K562 (cell line): ENCODE data around the gene HCCS. TPM values are rescaled to one million over a fixed set of nuclear protein-coding genes. Genes with fewer than 3 reads are reported as not detected.

ENCODE experiments used
- ASH1L ChIP-seq: fragments of 450-650 bp; IDR thresholded peaks from 2 replicates; pipeline ENCODE4 v1.6.1; 2018; ENCODE audit warnings: borderline replicate concordance, mild to moderate bottlenecking, low read depth; ENCODE audit not compliant: partially characterized antibody
- CHCHD3 ChIP-seq: fragments of 250-450 bp; sonication (Bioruptor Pico); IDR thresholded peaks from 2 replicates; pipeline ENCODE4 v2.1.2; 2022; ENCODE audit warnings: mild to moderate bottlenecking
- CREM ChIP-seq: IDR thresholded peaks from 2 replicates; pipeline ENCODE4 v1.6.1; 2014; ENCODE audit warnings: antibody characterized with exemption, low read depth
- EP400 ChIP-seq: fragments of 450-650 bp; IDR thresholded peaks from 2 replicates; pipeline ENCODE4 v1.6.1; 2017; ENCODE audit warnings: antibody characterized with exemption, mild to moderate bottlenecking, moderate library complexity
- HNRNPLL ChIP-seq: fragments of 200-400 bp; formaldehyde crosslinking; IDR thresholded peaks from 2 replicates; pipeline ENCODE4 v1.6.1; 2017; ENCODE audit warnings: low read length, low read depth, mild to moderate bottlenecking; ENCODE audit not compliant: poor library complexity, severe bottlenecking
- KAT8 ChIP-seq: fragments of 450-650 bp; IDR thresholded peaks from 2 replicates; pipeline ENCODE4 v1.6.1; 2016; ENCODE audit warnings: low read depth, mild to moderate bottlenecking
- MEIS2 ChIP-seq: fragments of 450-650 bp; IDR thresholded peaks from 2 replicates; pipeline ENCODE4 v1.6.1; 2014; ENCODE audit warnings: mild to moderate bottlenecking; ENCODE audit not compliant: partially characterized antibody
- RBFOX2 ChIP-seq: fragments of 200-400 bp; formaldehyde crosslinking; IDR thresholded peaks from 2 replicates; pipeline ENCODE4 v1.6.1; 2017; ENCODE audit warnings: low read depth, mild to moderate bottlenecking, low read length, moderate library complexity
- RCOR1 ChIP-seq, 2 experiments: IDR thresholded peaks; 2 replicates each; pipeline ENCODE4 v1.6.1; 2012; ENCODE audit warnings: low read depth in 2 of 2, low read length in 2 of 2, borderline replicate concordance in 1 of 2, improper control_type of control experiment in 1 of 2
- RUNX1 ChIP-seq: sonication (generic); IDR thresholded peaks from 2 replicates; pipeline ENCODE4 v1.6.1; 2016; ENCODE audit warnings: antibody characterized with exemption, low read depth
- SPI1 ChIP-seq: IDR thresholded peaks from 2 replicates; pipeline ENCODE4 v1.6.1; 2011; ENCODE audit warnings: low read depth, low read length, control low read depth, borderline replicate concordance
- SREBF2 ChIP-seq: sonication (generic); formaldehyde crosslinking; IDR thresholded peaks from 2 replicates; pipeline ENCODE4 v1.4.0; 2020; ENCODE audit warnings: mild to moderate bottlenecking, missing genetic modification reagents
- TCF7 ChIP-seq: sonication (generic); IDR thresholded peaks from 2 replicates; pipeline ENCODE4 v1.6.1; 2016; ENCODE audit warnings: antibody characterized with exemption, borderline replicate concordance
- WHSC1 ChIP-seq: IDR thresholded peaks from one replicate; pipeline ENCODE4 v1.6.1; 2012; ENCODE audit warnings: low read length, control low read depth, inconsistent platforms
- ZEB2 ChIP-seq: fragments of 450-650 bp; IDR thresholded peaks from 2 replicates; pipeline ENCODE4 v1.6.1; 2016
- ZFP1 ChIP-seq: fragments of 450-650 bp; formaldehyde crosslinking; IDR thresholded peaks from 2 replicates; pipeline ENCODE4 v1.4.0; 2020; ENCODE audit warnings: mild to moderate bottlenecking, mixed read lengths
- ZNF551 ChIP-seq: fragments of 250-450 bp; sonication (Bioruptor Pico); IDR thresholded peaks from 2 replicates; pipeline ENCODE4 v1.5.0; 2021; ENCODE audit warnings: mild to moderate bottlenecking, moderate library complexity
- ZSCAN32 ChIP-seq: fragments of 450-650 bp; formaldehyde crosslinking; IDR thresholded peaks from 2 replicates; pipeline ENCODE4 v1.4.0; 2020; ENCODE audit warnings: mild to moderate bottlenecking, moderate library complexity
- polyA plus RNA-seq, 8 experiments: library from polyadenylated mRNA; depleted of rRNA in 4 of 8; stranded (reverse) in 5 of 8; unstranded in 3 of 8; fragments of >200 nt; fragmentation: Nextera tagmentation in 2 of 8; fragmentation: Illumina TruSeq in 1 of 8; extraction: Ambion mirVana in 2 of 8; extraction: Trizol in 1 of 8; gene quantifications; 2 replicates each; pipeline versions ENCODE4 v1.2.1 to v1.2.3, GENCODE V29; 2011 to 2014; ENCODE audit warnings: inconsistent platforms in 1 of 8, missing spikeins in 1 of 8
- total RNA-seq, 7 experiments: library from RNA; depleted of rRNA in 6 of 7; stranded (reverse); fragments of >200 nt in 6 of 7; fragmentation: Illumina TruSeq in 2 of 7; extraction: Trizol in 2 of 7; gene quantifications; 2 replicates each; pipeline versions ENCODE4 v1.2.1 to v1.2.3, GENCODE V29; 2011 to 2021; ENCODE audit warnings: low replicate concordance in 1 of 7
- TF ChIP-seq, protein P1 (sequence below): fragments of 250-450 bp; sonication (Bioruptor Pico); IDR thresholded peaks from 2 replicates; pipeline ENCODE4 v1.5.0; 2021
- TF ChIP-seq, protein P2 (sequence below): IDR thresholded peaks from 2 replicates; pipeline ENCODE4 v1.6.1; 2012; ENCODE audit warnings: low read depth, low read length, improper control_type of control experiment, borderline replicate concordance
- TF ChIP-seq, protein P3 (sequence below), 2 experiments: IDR thresholded peaks in 1 of 2; conservative IDR thresholded peaks in 1 of 2; 2 replicates each; pipeline ENCODE4 v1.6.1; 2016; ENCODE audit warnings: low read depth in 2 of 2, mild to moderate bottlenecking in 1 of 2, missing compliant biosample characterization in 1 of 2, missing genetic modification characterization in 1 of 2, moderate library complexity in 1 of 2
- TF ChIP-seq, protein P4 (sequence below): IDR thresholded peaks from 3 replicates; pipeline ENCODE4 v1.6.1; 2011; ENCODE audit warnings: borderline replicate concordance, mild to moderate bottlenecking; ENCODE audit not compliant: insufficient read length, insufficient read depth

HCCS gene
- total and polyA plus RNA-seq, 9 of the 15 experiments (the other 6 are each of a cell fraction or from before 2014, with no cell fraction given): 22.9 to 81.5 (median 66.9) TPM

DNA sequence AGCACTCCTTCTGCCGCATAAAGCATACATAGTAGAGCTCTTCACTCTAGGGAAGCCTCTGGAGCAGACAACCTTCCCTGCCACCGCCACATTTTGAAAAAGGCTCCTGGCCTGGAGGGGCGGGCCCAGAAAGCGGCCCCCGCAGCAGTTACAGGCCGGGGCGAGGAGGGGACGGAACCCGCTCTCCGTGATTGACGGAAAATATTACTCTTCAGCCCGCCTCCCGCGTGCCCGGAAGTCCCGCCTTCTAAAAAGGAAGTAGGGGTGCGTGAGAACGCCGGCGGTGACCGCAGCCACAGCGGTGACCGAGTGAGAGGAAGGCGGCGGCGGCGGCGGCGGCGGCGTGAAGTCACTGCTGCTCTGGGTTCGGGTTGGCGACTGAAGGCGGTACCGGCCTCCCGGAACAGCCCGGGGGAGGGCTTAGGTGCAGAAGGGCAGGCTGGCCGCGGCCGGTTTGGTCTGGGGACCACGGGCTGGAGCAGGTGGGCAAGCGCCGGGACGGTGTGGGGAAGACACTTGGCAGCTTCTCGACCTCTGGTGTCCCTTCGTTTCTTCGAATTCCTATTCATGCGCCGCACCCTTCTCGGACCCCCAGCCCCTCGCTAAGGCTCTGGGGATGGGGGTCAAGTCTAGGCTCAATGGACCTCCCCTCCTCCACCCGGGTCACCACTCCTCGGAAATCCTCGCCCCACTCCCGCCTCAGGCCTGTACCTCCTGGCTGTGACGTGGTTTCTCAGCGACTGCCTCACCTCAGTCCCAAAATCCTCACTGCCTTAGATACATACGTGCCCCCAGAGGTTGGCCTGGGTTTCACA is at the start of gene HCCS (continued):
- TF ChIP-seq MEIS2: peak; percentile 38
- peak; percentile 33; the same call in 1 of the 2 replicates for TF ChIP-seq CHCHD3 (CRISPR knock-in tag)
- no peak for TF ChIP-seq TCF7
- no peak for TF ChIP-seq KAT8
- TF ChIP-seq, protein P1, sequence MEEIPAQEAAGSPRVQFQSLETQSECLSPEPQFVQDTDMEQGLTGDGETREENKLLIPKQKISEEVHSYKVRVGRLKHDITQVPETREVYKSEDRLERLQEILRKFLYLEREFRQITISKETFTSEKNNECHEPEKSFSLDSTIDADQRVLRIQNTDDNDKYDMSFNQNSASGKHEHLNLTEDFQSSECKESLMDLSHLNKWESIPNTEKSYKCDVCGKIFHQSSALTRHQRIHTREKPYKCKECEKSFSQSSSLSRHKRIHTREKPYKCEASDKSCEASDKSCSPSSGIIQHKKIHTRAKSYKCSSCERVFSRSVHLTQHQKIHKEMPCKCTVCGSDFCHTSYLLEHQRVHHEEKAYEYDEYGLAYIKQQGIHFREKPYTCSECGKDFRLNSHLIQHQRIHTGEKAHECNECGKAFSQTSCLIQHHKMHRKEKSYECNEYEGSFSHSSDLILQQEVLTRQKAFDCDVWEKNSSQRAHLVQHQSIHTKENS (CRISPR knock-in tag): no peak
- no peak for TF ChIP-seq ZSCAN32 (CRISPR knock-in tag)
- TF ChIP-seq, protein P2, sequence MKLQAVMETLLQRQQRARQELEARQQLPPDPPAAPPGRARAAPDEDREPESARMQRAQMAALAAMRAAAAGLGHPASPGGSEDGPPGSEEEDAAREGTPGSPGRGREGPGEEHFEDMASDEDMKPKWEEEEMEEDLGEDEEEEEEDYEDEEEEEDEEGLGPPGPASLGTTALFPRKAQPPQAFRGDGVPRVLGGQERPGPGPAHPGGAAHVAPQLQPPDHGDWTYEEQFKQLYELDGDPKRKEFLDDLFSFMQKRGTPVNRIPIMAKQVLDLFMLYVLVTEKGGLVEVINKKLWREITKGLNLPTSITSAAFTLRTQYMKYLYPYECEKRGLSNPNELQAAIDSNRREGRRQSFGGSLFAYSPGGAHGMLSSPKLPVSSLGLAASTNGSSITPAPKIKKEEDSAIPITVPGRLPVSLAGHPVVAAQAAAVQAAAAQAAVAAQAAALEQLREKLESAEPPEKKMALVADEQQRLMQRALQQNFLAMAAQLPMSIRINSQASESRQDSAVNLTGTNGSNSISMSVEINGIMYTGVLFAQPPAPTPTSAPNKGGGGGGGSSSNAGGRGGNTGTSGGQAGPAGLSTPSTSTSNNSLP: no peak
- peak; percentile 48 for TF ChIP-seq HNRNPLL
- no peak for TF ChIP-seq RCOR1 (IDR thresholded peaks at IDR 0.05; ENCODE audit: borderline replicate concordance in 1 of 2, low read depth in 2 of 2, low read length in 2 of 2)
- no peak for TF ChIP-seq ZNF551 (CRISPR knock-in tag)
- TF ChIP-seq, protein P3, sequence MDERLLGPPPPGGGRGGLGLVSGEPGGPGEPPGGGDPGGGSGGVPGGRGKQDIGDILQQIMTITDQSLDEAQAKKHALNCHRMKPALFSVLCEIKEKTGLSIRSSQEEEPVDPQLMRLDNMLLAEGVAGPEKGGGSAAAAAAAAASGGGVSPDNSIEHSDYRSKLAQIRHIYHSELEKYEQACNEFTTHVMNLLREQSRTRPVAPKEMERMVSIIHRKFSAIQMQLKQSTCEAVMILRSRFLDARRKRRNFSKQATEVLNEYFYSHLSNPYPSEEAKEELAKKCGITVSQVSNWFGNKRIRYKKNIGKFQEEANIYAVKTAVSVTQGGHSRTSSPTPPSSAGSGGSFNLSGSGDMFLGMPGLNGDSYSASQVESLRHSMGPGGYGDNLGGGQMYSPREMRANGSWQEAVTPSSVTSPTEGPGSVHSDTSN (CRISPR knock-in tag; IDR thresholded peaks at IDR 0.05; ENCODE audit: low read depth): peak; percentile 37; the same call in 1 of the 2 replicates
- TF ChIP-seq, protein P3 (tag; conservative IDR thresholded peaks at IDR 0.05; ENCODE audit: low read depth): peak; percentile 86
- no peak for TF ChIP-seq RUNX1
- no peak for TF ChIP-seq WHSC1
- TF ChIP-seq SPI1: no peak
- no peak for TF ChIP-seq ASH1L
- TF ChIP-seq, protein P4, sequence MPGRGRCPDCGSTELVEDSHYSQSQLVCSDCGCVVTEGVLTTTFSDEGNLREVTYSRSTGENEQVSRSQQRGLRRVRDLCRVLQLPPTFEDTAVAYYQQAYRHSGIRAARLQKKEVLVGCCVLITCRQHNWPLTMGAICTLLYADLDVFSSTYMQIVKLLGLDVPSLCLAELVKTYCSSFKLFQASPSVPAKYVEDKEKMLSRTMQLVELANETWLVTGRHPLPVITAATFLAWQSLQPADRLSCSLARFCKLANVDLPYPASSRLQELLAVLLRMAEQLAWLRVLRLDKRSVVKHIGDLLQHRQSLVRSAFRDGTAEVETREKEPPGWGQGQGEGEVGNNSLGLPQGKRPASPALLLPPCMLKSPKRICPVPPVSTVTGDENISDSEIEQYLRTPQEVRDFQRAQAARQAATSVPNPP: no peak
- TF ChIP-seq SREBF2 (CRISPR knock-in tag): no peak
- no peak for TF ChIP-seq ZFP1 (CRISPR knock-in tag)
- TF ChIP-seq RBFOX2: peak; percentile 95
- TF ChIP-seq CREM: peak; percentile 96
- peak; percentile 82 for TF ChIP-seq EP400
- no peak for TF ChIP-seq ZEB2
